ENCODE measurements around the gene LSMEM2.

LSMEM2 gene

GRCh38 chr3:50322386-50323091 lies 43.7 kb downstream of the LSMEM2 start, which contains the start of gene HYAL2:
HYAL2 (minus strand) TSS chr3:50322745; CDS start chr3:50320489, 2,256 bp downstream.
- no peak for DNase-seq (ENCODE audit: low read depth)

- DNase-seq (ENCODE audit: low read depth): no peak
These were observed 44.3 kb downstream of the LSMEM2 start for GRCh38 chr3:50323092-50323600.

GRCh38 chr3:50323614-50324199 lies 44.8 kb downstream of the LSMEM2 start:
- no peak for DNase-seq (ENCODE audit: low read depth)

GRCh38 chr3:50324351-50325112 lies 45.6 kb downstream of the LSMEM2 start:
- DNase-seq (ENCODE audit: low read depth): no peak

DNA sequence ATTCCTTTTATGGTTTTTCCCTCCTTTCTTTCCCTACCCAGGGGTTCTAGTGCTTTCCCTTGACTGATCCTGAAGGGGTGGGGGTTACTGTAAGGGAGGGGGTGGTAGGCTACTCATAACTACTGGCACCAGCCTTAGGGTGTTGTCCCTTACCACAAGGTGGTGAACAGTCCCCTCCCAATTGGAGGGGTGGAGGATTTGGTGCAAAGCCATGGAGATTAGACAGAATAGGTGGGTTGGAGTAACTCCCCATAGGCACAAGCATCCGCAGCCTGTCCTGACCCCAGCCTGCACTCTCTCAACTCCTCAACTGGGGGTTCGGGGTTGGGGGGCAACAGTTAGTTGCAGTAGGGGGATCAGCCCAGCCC lies 46.2 kb downstream of the LSMEM2 start:
- no peak for DNase-seq (ENCODE audit: low read depth)

DNA sequence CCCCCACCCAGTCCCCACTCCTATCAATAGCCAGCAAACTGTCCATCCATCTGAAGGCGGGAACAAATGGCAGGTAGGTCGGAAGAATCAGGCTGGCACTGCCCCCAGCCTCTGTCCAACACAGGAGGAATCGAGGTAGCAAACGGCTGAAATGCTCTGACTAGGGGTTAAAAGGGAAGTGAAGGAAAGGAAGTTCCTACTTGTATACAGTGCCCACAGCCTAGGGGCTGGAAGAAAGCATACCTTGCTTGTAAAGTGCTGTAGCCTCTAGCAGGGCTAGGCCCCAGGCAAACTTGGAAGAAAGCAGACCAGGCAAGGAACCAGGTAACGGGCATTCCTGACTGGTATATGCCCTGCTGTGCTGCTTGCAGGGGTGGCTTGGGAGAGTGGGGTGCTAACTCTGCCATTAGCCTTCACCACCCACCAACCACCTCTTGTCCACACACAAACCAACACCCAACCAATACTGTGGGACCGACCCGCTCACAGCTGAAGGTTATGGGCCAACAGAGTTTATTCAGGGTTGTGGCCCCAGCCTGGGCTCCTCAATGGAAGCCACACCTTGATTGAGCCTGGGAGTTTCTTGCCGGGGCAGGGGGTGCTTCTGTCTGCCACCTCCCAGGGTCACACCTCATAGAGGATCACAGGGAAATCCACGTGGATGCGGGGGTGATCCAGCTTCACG lies 46.8 kb downstream of the LSMEM2 start:
- DNase-seq (ENCODE audit: low read depth): no peak

GRCh38 chr3:50326182-50326541 lies 47.3 kb downstream of the LSMEM2 start:
- DNase-seq (ENCODE audit: low read depth): no peak

DNA sequence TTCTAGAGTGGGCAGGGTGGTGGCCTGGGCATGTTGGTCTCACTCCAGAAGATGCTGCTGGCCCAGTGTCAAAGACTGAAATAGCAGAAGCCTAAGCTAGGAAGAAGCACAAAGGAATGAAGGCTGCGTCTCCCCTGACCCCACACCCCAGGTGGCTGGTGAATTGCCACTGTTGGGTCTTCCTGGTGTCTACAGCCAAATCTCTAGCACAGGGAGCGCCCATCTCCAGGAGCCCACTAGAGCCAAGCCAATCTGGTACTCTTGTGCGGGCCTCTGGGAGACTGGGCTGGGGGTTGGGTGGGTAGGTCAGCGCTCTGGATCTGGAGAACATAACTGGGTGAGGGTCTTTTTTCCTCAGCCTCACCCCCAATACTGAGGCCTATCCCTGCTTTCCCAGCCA lies 48.2 kb downstream of the LSMEM2 start:
- no peak for DNase-seq (ENCODE audit: low read depth)

DNA sequence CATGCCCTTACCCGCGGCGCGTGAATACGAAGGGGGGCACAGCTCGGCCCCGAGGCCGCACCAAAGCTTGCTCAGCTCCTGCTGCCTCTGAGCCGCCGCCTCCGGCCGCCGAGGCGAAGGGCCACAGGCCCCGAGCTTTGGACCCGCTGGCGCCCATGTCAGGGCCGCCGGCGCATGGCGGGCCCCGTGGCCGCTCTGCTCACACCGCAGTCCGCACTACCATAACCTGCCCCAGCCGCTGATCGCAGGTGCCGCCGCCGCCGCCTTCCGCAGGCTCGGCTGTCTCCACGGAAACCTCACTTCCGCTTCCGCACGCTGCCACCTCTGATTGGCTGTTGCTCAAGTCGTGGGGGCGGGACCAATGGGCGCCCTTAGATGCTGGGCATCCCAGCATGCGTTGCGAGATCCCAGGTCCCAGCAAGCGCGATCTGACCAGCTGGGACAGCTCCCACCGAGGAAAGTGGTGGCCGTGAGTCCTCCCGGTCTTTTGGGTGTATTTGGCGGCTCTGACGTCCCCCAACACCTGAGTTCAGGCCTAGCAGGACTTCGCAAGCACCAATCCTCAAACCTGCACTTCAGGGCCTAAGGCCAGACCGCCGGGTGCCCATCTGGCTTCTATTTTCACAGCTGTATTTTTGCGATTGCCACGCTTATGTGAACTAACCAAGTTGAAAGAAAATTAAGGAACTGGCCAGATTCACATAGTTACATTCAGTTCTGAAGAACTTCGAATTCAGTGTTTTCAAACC lies 49.2 kb downstream of the LSMEM2 start, which contains the start of gene TUSC2:
TUSC2 (minus strand) TSS at position 281 of the 749 bp plus-strand sequence; CDS start at position 157, 124 bp downstream.
- DNase-seq (ENCODE audit: low read depth): peak; percentile 88

- DNase-seq (ENCODE audit: low read depth): no peak
These were observed 51.4 kb downstream of the LSMEM2 start for GRCh38 chr3:50330330-50330729.

DNA sequence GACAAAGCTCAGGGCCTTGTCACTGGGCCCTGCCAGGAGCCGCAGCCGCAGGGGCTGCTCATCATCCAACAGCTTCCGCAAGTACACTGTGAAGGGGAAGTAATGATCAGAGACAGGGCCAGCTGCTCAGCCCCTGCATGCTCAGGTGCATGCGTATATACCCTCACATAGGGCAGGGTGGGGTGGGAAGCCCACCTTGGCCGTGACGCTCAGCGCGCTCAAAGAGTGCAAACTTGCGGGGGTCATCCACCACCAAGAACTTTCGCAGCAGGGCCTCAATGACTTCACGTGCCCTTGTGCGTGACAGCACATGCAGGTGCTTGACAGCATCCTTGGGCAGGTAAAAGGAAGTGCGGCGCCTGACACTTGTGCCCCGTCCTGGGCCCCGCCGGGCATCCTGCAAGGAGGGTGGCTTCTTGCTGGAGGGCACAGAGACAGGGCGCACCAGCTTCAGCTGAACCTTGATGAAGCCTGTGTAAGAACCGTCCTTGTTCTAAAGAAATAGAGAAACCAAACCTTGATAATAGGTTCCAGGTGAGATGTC lies 52.5 kb downstream of the LSMEM2 start:
- no peak for DNase-seq (ENCODE audit: low read depth)

DNA sequence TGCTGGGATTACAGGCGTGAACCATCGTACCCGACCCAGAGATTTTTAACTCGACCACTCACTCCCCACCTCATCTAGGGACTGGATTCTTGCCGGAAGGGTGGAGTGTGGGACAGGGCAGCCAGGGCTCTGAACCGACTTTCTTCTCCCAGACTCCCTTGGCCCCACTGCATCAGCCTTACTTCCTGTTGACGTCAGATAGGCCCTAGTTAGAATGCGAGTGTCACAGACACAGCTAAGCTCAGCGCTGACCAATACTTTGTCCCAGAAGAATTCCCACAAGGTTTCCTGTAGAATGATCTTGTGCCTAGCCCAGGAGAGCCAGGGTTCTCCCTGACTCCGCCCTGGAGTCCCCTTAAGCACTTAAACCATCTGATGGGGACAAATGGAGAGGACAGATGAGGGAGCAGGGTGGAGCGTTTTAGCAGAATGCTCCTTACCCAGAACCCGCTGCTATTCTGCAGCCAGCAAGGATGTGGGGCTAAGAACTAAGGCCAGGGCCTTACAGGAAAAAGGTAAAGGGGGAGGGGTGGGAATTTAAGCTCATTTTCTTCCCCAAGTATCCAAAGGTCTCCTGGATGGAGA lies 54.9 kb downstream of the LSMEM2 start:
- DNase-seq (ENCODE audit: low read depth): no peak

GRCh38 chr3:50334339-50335075 lies 55.6 kb downstream of the LSMEM2 start:
- no peak for DNase-seq (ENCODE audit: low read depth)

DNA sequence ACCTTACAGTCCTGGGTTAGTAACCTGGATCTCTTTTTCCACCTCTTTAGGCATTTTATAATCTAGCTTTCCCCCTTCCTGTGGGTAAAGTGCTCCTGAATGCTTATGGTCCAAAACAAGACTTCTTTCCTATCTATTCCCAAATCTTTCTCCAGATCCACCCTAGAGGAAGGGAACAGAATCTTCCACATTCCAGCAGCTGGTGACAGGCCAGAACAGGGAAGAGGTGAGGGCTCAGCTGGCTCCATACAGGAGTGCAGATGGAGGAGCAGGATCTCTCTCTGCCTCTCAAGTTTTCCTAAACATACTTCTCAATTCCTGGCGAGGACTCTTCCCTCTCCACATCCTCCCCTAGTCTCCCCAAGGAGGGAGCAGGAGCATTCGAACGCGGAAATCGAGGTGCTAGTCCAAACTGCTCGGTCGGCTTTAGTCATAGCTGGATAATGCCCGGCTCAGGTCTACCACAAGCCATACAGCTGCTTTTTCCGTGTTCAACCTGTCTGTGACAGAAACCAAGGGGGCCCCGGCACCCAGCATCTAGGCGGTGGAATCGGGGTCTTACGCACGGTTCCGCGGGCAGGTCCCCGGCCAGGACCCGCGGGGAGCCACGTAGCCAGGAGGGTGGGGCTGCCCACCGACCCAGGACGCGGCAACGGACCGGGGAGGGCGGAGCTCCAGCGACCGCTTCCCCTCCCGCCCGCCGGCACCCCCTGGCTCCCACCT lies 57.7 kb downstream of the LSMEM2 start:
- DNase-seq (ENCODE audit: low read depth): no peak

DNA sequence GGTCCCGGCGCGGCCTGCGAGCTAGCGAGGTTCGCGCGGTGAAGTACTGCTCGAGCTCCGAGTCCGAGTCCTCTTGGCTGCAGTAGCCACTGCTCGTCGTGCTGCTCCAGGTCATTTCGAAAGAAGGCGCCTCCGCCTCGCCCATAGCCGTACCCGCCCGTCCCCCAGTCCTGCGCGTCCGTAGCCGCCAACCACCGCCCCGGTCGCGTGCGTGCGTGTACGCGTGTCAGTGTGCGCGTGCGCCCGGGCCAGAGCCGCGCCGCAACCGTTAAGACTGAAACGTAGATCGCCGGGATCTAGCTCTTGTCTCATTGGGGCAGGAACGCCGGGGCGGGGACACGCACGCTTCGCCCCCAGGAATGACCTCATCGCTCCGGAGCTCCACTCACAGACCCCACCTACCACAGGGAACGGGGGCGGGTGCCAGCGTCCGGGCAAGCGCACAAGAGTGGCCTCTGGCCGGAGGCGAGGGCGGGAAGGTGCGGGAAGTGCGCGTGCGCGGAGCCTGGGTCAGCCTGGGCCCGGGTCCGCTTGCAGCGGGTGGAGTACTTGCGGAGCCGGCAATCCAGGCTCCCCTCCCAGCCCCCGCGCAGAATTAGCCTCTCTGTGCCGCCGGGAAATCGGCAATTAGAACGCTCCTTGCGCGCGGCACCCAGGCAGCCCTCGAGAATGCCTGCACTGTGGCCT lies 58.4 kb downstream of the LSMEM2 start:
- peak; percentile 99 for DNase-seq (ENCODE audit: low read depth)

Measured in GM04504 (cell line).